ENCODE measurements around the gene OR10G3.

OR10G3 gene

GRCh38 chr14:21543963-21544362 lies 35.9 kb downstream of the OR10G3 start:
- Histone ChIP-seq H3K9ac (ENCODE audit: low read depth, low read length, poor library complexity, severe bottlenecking) (no peak overlapping the region), H3K4me2 (ENCODE audit: low read depth, low read length, poor library complexity, severe bottlenecking) (no peak overlapping the region), H3K9me2 (replicated peaks; ENCODE audit: low read depth, low read length) (no peaks in the 10 kb centered on the region), H3F3A (ENCODE audit: low read depth) (no peaks in the 10 kb centered on the region), H3K4me1 (ENCODE audit: insufficient read depth, low read length, poor library complexity, severe bottlenecking) (no peaks in the 10 kb centered on the region), H3K9me3 (ENCODE audit: insufficient read depth, low read depth, low read length) (no peaks in the 10 kb centered on the region), H3K79me2 (ENCODE audit: insufficient read depth, low read length) (no peaks in the 10 kb centered on the region), H3K4me3 (ENCODE audit: low read length, poor library complexity, severe bottlenecking) (no peak overlapping the region), H2AFZ (ENCODE audit: low read length) (no peak overlapping the region; the same call in 1 of the 2 replicates), H3K36me3 (ENCODE audit: insufficient read depth, low read length) (no peaks in the 10 kb centered on the region), H3K27me3 (ENCODE audit: insufficient read depth, low read length, poor library complexity, severe bottlenecking) (no peaks in the 10 kb centered on the region), H4K20me1 (ENCODE audit: insufficient read depth, low read length, poor library complexity, severe bottlenecking) (no peaks in the 10 kb centered on the region)
- TF ChIP-seq CTCF (conservative IDR thresholded peaks at IDR 0.05; ENCODE audit: low read length): no peak
- TF ChIP-seq EZH2phosphoT487 (IDR thresholded peaks at IDR 0.05; ENCODE audit: borderline replicate concordance): no peak

- Histone ChIP-seq H4K20me1 (ENCODE audit: insufficient read depth, low read length, poor library complexity, severe bottlenecking) (no peaks in the 10 kb centered on the region), H2AFZ (ENCODE audit: low read length) (peak overlapping the region; percentile 73), H3K9me3 (ENCODE audit: insufficient read depth, low read depth, low read length) (no peaks in the 10 kb centered on the region), H3K4me2 (ENCODE audit: low read depth, low read length, poor library complexity, severe bottlenecking) (no peak overlapping the region), H3K4me1 (ENCODE audit: insufficient read depth, low read length, poor library complexity, severe bottlenecking) (no peaks in the 10 kb centered on the region), H3K36me3 (ENCODE audit: insufficient read depth, low read length) (no peaks in the 10 kb centered on the region), H3K9me2 (replicated peaks; ENCODE audit: low read depth, low read length) (no peaks in the 10 kb centered on the region), H3K9ac (ENCODE audit: low read depth, low read length, poor library complexity, severe bottlenecking) (no peak overlapping the region), H3K4me3 (ENCODE audit: low read length, poor library complexity, severe bottlenecking) (no peak overlapping the region), H3K27me3 (ENCODE audit: insufficient read depth, low read length, poor library complexity, severe bottlenecking) (no peaks in the 10 kb centered on the region), H3K79me2 (ENCODE audit: insufficient read depth, low read length) (no peaks in the 10 kb centered on the region), H3F3A (ENCODE audit: low read depth) (no peaks in the 10 kb centered on the region)
- TF ChIP-seq CTCF (conservative IDR thresholded peaks at IDR 0.05; ENCODE audit: low read length) (no peak), EZH2phosphoT487 (IDR thresholded peaks at IDR 0.05; ENCODE audit: borderline replicate concordance) (no peak)
Measured at GRCh38 chr14:21543521-21543960, 36.3 kb downstream of the OR10G3 start.

- Histone ChIP-seq H3K36me3 (ENCODE audit: insufficient read depth, low read length) (no peaks in the 10 kb centered on the region), H3K4me2 (ENCODE audit: low read depth, low read length, poor library complexity, severe bottlenecking) (no peak overlapping the region), H3K79me2 (ENCODE audit: insufficient read depth, low read length) (no peaks in the 10 kb centered on the region), H3K4me1 (ENCODE audit: insufficient read depth, low read length, poor library complexity, severe bottlenecking) (no peaks in the 10 kb centered on the region), H4K20me1 (ENCODE audit: insufficient read depth, low read length, poor library complexity, severe bottlenecking) (no peaks in the 10 kb centered on the region), H3K9me3 (ENCODE audit: insufficient read depth, low read depth, low read length) (no peaks in the 10 kb centered on the region), H3K9ac (ENCODE audit: low read depth, low read length, poor library complexity, severe bottlenecking) (no peak overlapping the region), H2AFZ (ENCODE audit: low read length) (no peak overlapping the region), H3K4me3 (ENCODE audit: low read length, poor library complexity, severe bottlenecking) (no peak overlapping the region), H3K27me3 (ENCODE audit: insufficient read depth, low read length, poor library complexity, severe bottlenecking) (no peaks in the 10 kb centered on the region), H3F3A (ENCODE audit: low read depth) (no peaks in the 10 kb centered on the region), H3K9me2 (replicated peaks; ENCODE audit: low read depth, low read length) (no peaks in the 10 kb centered on the region)
- TF ChIP-seq CTCF (conservative IDR thresholded peaks at IDR 0.05; ENCODE audit: low read length) (no peak), EZH2phosphoT487 (IDR thresholded peaks at IDR 0.05; ENCODE audit: borderline replicate concordance) (no peak)
Measured at GRCh38 chr14:21541413-21542074, 38.3 kb downstream of the OR10G3 start.

Data from Loucy (cell line).